Measurements from ENCODE around the gene KIF16B.
"Not testable (repeated sequence)": the region's sequence is repeated elsewhere in the genome, so short reads cannot be mapped to it uniquely, and the experiment has no call there.

GRCh38 chr20:16564079-16564478, 9.2 kb downstream of the KIF16B start:
- TF ChIP-seq TAF1 (conservative IDR thresholded peaks at IDR 0.05); CTCF (IDR thresholded peaks at IDR 0.05; ENCODE audit: low read depth, low read length, missing input control); MAX (IDR thresholded peaks at IDR 0.05); RAD21 (IDR thresholded peaks at IDR 0.05): not testable (repeated sequence)

Data from liver (tissue), 3 donors.